Measurements from ENCODE around the gene RCE1.

RCE1 gene

GRCh38 chr11:66856496-66857233 lies 13.4 kb downstream of the RCE1 start, which contains the start of gene LRFN4:
Gene LRFN4, plus strand, starts transcription at chr11:66857064. Its CDS starts 681 bp downstream, at chr11:66857745.
- DNase-seq (peak; percentile 51), ATAC-seq (peak; percentile 41)

GRCh38 chr11:66857234-66857926 lies 14.1 kb downstream of the RCE1 start:
- peak; percentile 20 for DNase-seq

GRCh38 chr11:66857927-66858185 lies 14.6 kb downstream of the RCE1 start:
- DNase-seq (no peak), ATAC-seq (no peak)

More at GRCh38 chr11:66857234-66857926, 14.1 kb downstream of the RCE1 start:
- ATAC-seq: no peak

GRCh38 chr11:66858186-66858938 lies 15.1 kb downstream of the RCE1 start:
- ATAC-seq: no peak
- DNase-seq: no peak

GRCh38 chr11:66858939-66859685 lies 15.9 kb downstream of the RCE1 start:
- DNase-seq (no peak), ATAC-seq (no peak)

- DNase-seq: no peak
Measured at GRCh38 chr11:66859686-66860448, 16.6 kb downstream of the RCE1 start.

GRCh38 chr11:66860449-66860831 lies 17.2 kb downstream of the RCE1 start:
- DNase-seq (no peak), ATAC-seq (no peak)

More at GRCh38 chr11:66859686-66860448, 16.6 kb downstream of the RCE1 start:
- ATAC-seq: no peak

GRCh38 chr11:66861038-66861773 lies 18.0 kb downstream of the RCE1 start:
- ATAC-seq: no peak
- DNase-seq: no peak

- DNase-seq: no peak
- no peak for ATAC-seq
Measured at GRCh38 chr11:66861774-66862558, 18.7 kb downstream of the RCE1 start.

GRCh38 chr11:66862559-66863037 lies 19.4 kb downstream of the RCE1 start:
- no peak for ATAC-seq
- no peak for DNase-seq

- no peak for ATAC-seq
- no peak for DNase-seq
Measured at GRCh38 chr11:66863428-66864125, 20.3 kb downstream of the RCE1 start.

GRCh38 chr11:66864172-66864901 lies 21.1 kb downstream of the RCE1 start:
- no peak for DNase-seq

GRCh38 chr11:66864924-66865697 lies 21.9 kb downstream of the RCE1 start:
- no peak for DNase-seq
- ATAC-seq: no peak

More at GRCh38 chr11:66864172-66864901, 21.1 kb downstream of the RCE1 start:
- no peak for ATAC-seq

- no peak for ATAC-seq
- DNase-seq: no peak
Measured at GRCh38 chr11:66866007-66866406, 22.8 kb downstream of the RCE1 start.

GRCh38 chr11:66866511-66866986 lies 23.3 kb downstream of the RCE1 start:
- no peak for DNase-seq
- no peak for ATAC-seq

- DNase-seq (no peak), ATAC-seq (no peak)
Measured at GRCh38 chr11:66867425-66868040, 24.3 kb downstream of the RCE1 start.

GRCh38 chr11:66868082-66868725 lies 25.0 kb downstream of the RCE1 start:
- DNase-seq (no peak), ATAC-seq (no peak)
